ENCODE results near the gene IER3IP1.
A peak's percentile ranks its signal among the peaks of the same experiment; 100 is the strongest.
"Not testable (repeated sequence)": the region's sequence is repeated elsewhere in the genome, so short reads cannot be mapped to it uniquely, and the experiment has no call there.

IER3IP1 gene

GRCh38 chr18:47175898-47176575 is at the start of gene IER3IP1:
Gene IER3IP1 (minus strand): TSS chr18:47176364. CDS start chr18:47176277, 87 bp downstream.
- peak; percentile 94 for DNase-seq (ENCODE audit: low spot score)

GRCh38 chr18:47215554-47216138 is 39.5 kb upstream of the IER3IP1 start:
- DNase-seq (ENCODE audit: low spot score), result no peak

- no peak for DNase-seq (ENCODE audit: low spot score)
Observed at GRCh38 chr18:47209171-47209570, 33.0 kb upstream of the IER3IP1 start.

- no peak for DNase-seq (ENCODE audit: low spot score)
Observed at GRCh38 chr18:47206945-47207637, 30.9 kb upstream of the IER3IP1 start.

- no peak for DNase-seq (ENCODE audit: low spot score)
Observed at GRCh38 chr18:47204908-47205522, 28.9 kb upstream of the IER3IP1 start.

GRCh38 chr18:47203626-47204464 is 27.7 kb upstream of the IER3IP1 start:
- DNase-seq (ENCODE audit: low spot score), result no peak

- DNase-seq (ENCODE audit: low spot score), result not testable (repeated sequence)
Observed at GRCh38 chr18:47195961-47196360, 19.8 kb upstream of the IER3IP1 start.

- DNase-seq (ENCODE audit: low spot score), result no peak
Observed at GRCh38 chr18:47191961-47192360, 15.8 kb upstream of the IER3IP1 start.

- no peak for DNase-seq (ENCODE audit: low spot score)
Observed at GRCh38 chr18:47187721-47188120, 11.6 kb upstream of the IER3IP1 start.

- DNase-seq (ENCODE audit: low spot score), result no peak
Observed at GRCh38 chr18:47184419-47185050, 8.4 kb upstream of the IER3IP1 start.

- not testable (repeated sequence) for DNase-seq (ENCODE audit: low spot score)
Observed at GRCh38 chr18:47182156-47182555, 6.0 kb upstream of the IER3IP1 start.

GRCh38 chr18:47180765-47181164 is 4.6 kb upstream of the IER3IP1 start:
- DNase-seq (ENCODE audit: low spot score), result no peak

GRCh38 chr18:47179520-47179919 is 3.4 kb upstream of the IER3IP1 start:
- no peak for DNase-seq (ENCODE audit: low spot score)

GRCh38 chr18:47175283-47175897 is 774 bp downstream of the IER3IP1 start:
- DNase-seq (ENCODE audit: low spot score), result no peak

- DNase-seq (ENCODE audit: low spot score), result no peak
Observed at GRCh38 chr18:47174545-47175116, 1.5 kb downstream of the IER3IP1 start.

- DNase-seq (ENCODE audit: low spot score), result no peak
Observed at GRCh38 chr18:47172476-47172875, 3.7 kb downstream of the IER3IP1 start.

GRCh38 chr18:47168913-47169312 is 7.3 kb downstream of the IER3IP1 start:
- DNase-seq (ENCODE audit: low spot score), result no peak

- DNase-seq (ENCODE audit: low spot score), result no peak
Observed at GRCh38 chr18:47168509-47168908, 7.7 kb downstream of the IER3IP1 start.

GRCh38 chr18:47166294-47166693 is 9.9 kb downstream of the IER3IP1 start:
- no peak for DNase-seq (ENCODE audit: low spot score)

GRCh38 chr18:47163241-47163640 is 12.9 kb downstream of the IER3IP1 start:
- no peak for DNase-seq (ENCODE audit: low spot score)

- DNase-seq (ENCODE audit: low spot score), result no peak
Observed at GRCh38 chr18:47160256-47160655, 15.9 kb downstream of the IER3IP1 start.
